MCF 10A (cell line): ENCODE results near the gene POGLUT3. TPM values are rescaled to one million over a fixed set of nuclear protein-coding genes. Genes with fewer than 3 reads are reported as not detected.

Experiments
- BruUV-seq: library from RNA; stranded (reverse); fragments of 400-500 nt; replicated peaks from 2 replicates; lab custom pipeline; 2021; lab: Mats Ljungman, UMichigan
- CTCF ChIA-PET: fragments of 300-600 bp; sonication (Branson Sonifier 250); formaldehyde crosslinking; extraction: SDS; loops from one replicate; lab custom pipeline; 2021; ENCODE audit warnings: antibody characterized with exemption, inconsistent platforms; lab: Yijun Ruan, JAX
- POLR2A ChIA-PET: fragments of 300-600, 350-650 bp; sonication (Branson Sonifier 250); formaldehyde crosslinking; extraction: SDS; loops from one replicate; lab custom pipeline; 2020; ENCODE audit warnings: antibody characterized with exemption, inconsistent platforms; lab: Yijun Ruan, JAX
- DNase-seq: peaks from one replicate; pipeline ENCODE4 v3.0.0-alpha.2; 2018; ENCODE audit not compliant: unreplicated experiment
- H3K27ac Mint-ChIP-seq: one replicate; pipeline ENCODE4 v1.8.0; 2022; ENCODE audit warnings: mild to moderate bottlenecking, low read depth, mixed read lengths; ENCODE audit not compliant: unreplicated experiment
- H3K27me3 Mint-ChIP-seq: one replicate; pipeline ENCODE4 v1.8.0; 2022; ENCODE audit warnings: mixed read lengths; ENCODE audit not compliant: insufficient read depth, unreplicated experiment
- H3K36me3 Mint-ChIP-seq: one replicate; pipeline ENCODE4 v1.8.0; 2022; ENCODE audit warnings: mild to moderate bottlenecking, moderate library complexity, mixed read lengths; ENCODE audit not compliant: insufficient read depth, unreplicated experiment
- H3K4me1 Mint-ChIP-seq: one replicate; pipeline ENCODE4 v1.8.0; 2022; ENCODE audit warnings: mixed read lengths; ENCODE audit not compliant: insufficient read depth, unreplicated experiment
- H3K4me3 Mint-ChIP-seq: one replicate; pipeline ENCODE4 v1.8.0; 2022; ENCODE audit warnings: mild to moderate bottlenecking, moderate library complexity, mixed read lengths; ENCODE audit not compliant: unreplicated experiment
- H3K9me3 Mint-ChIP-seq: one replicate; pipeline ENCODE4 v1.8.0; 2022; ENCODE audit warnings: mixed read lengths; ENCODE audit not compliant: unreplicated experiment
- intact Hi-C: fragments of 100-400 bp; cut with micrococcal nuclease; formaldehyde crosslinking; loops from 2 replicates; pipeline ENCODE4 v1.14.1; 2022
- total RNA-seq: library from RNA; stranded (reverse); gene quantifications from 2 replicates; pipeline ENCODE4 v1.2.3, GENCODE V29; 2022
- TF ChIP-seq, protein P1 (sequence below): fragments of 200-600 bp; IDR thresholded peaks from one replicate; pipeline ENCODE4 v1.8.0; 2022; ENCODE audit warnings: antibody characterized with exemption, mild to moderate bottlenecking; ENCODE audit not compliant: unreplicated experiment

POGLUT3 gene
- total RNA-seq, 1 experiment from 2014 or later, result 1.1 TPM

DNA sequence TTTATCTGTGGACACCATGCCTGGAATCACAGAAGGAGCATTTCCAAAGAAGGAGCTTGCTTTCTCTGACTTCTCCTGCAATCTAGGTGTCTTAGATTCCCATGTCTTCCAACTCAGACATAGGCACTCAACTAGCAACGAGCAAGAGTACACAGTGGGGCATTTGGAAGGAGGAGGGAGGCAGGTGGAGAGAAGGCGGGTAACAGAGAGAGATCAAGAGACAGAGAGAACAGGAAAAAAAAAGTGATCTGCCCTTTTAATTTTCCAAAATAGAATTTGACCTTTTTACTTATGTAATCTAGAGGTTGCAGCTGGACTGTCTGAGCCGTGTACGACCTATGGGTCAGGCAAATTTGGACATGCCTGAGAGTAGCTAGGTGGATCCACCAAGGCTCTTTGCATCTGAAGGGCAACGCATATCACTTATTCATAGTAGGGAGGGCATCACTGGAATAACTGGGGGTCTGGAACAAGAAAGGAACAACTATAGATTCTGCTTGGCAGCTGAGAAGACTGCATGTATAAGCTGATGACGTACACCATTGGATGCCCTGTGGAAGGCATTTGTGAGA lies 37.3 kb upstream of the POGLUT3 start:
- no peaks in the 10 kb centered on the region for H3K4me1 Mint-ChIP-seq
- no peak overlapping the region for H3K4me3 Mint-ChIP-seq
- peaks cover 5% of the 10 kb centered on the region for H3K36me3 Mint-ChIP-seq
- no peak overlapping the region for H3K27ac Mint-ChIP-seq
- intact Hi-C loops, result no loop called here
- POLR2A ChIA-PET, result interaction anchor here (0.9 kb wide), 1 partner anchor 69 kb away, joined by 4 read pairs; the partner anchor contains the start of gene C11orf65
- H3K9me3 Mint-ChIP-seq, result no peaks in the 10 kb centered on the region
- DNase-seq, result no peak
- BruUV-seq, result no TSS peak
- H3K27me3 Mint-ChIP-seq, result no peaks in the 10 kb centered on the region
- TF ChIP-seq, protein P1, sequence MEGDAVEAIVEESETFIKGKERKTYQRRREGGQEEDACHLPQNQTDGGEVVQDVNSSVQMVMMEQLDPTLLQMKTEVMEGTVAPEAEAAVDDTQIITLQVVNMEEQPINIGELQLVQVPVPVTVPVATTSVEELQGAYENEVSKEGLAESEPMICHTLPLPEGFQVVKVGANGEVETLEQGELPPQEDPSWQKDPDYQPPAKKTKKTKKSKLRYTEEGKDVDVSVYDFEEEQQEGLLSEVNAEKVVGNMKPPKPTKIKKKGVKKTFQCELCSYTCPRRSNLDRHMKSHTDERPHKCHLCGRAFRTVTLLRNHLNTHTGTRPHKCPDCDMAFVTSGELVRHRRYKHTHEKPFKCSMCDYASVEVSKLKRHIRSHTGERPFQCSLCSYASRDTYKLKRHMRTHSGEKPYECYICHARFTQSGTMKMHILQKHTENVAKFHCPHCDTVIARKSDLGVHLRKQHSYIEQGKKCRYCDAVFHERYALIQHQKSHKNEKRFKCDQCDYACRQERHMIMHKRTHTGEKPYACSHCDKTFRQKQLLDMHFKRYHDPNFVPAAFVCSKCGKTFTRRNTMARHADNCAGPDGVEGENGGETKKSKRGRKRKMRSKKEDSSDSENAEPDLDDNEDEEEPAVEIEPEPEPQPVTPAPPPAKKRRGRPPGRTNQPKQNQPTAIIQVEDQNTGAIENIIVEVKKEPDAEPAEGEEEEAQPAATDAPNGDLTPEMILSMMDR, result no peak
- CTCF ChIA-PET, result interaction anchor here (1.1 kb wide), 2 partner anchors 18 to 31 kb away, joined by 3 read pairs; no protein-coding TSS in a partner anchor

DNA sequence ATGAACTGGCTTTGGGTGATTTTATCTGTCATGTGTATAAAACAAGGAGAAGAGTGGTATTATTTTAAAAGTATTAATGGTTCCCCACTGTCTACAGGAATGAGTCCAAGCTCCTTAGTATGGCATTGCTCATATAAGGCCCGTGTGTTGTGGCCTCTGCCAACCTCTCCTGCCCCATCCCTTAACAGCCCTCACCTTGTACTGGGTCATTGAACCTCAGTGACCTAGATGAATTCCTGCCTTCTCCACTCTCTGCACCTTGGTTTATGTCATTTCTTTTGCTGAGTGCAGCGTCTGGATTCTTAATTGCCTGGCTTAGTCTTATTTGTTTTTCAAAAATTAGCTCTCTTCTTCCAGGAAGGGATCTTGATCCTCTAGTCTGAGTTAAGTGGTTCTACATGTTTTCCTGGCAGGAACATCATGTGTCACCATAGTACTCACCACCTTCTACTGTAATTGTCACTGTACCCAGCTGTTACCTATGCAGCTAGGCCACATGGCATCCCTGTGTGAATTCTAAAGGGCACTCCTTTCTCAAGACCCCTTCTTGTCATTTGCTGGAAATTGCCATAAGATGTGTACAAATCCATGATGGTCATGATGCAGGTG lies 36.2 kb upstream of the POGLUT3 start:
- ChIA-PET CTCF (interaction anchor here (1.1 kb wide), 1 partner anchor 19 kb away, joined by 3 read pairs; no protein-coding TSS in a partner anchor), POLR2A (no interaction called here)
- Mint-ChIP-seq H3K4me1 (no peaks in the 10 kb centered on the region), H3K4me3 (no peak overlapping the region), H3K9me3 (no peaks in the 10 kb centered on the region), H3K27me3 (no peaks in the 10 kb centered on the region), H3K36me3 (peaks cover 5% of the 10 kb centered on the region), H3K27ac (no peak overlapping the region)
- intact Hi-C loops, result no loop called here
- no peak for DNase-seq
- BruUV-seq, result no TSS peak
- TF ChIP-seq, protein P1, result no peak

DNA sequence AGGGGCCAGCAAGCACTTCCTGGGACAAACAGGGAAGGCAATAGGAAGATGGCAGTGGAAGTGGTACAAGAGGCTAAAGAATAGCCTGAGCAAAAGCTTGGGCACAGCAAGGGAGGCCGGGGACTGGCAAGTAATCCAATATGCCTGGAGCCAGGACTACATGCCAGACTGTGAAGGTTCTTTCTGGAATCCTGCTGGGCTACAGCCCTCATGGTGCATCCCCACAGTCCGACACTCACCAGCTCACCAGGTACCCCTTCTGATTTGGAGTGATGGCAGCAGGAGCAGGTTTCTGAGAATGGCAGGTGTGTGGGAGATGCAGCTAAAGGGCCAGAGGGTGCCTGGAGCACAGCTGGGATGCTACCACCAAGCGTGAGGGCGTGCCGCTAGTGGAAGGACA lies 32.2 kb upstream of the POGLUT3 start:
- POLR2A ChIA-PET, result no interaction called here
- no TSS peak for BruUV-seq

DNA sequence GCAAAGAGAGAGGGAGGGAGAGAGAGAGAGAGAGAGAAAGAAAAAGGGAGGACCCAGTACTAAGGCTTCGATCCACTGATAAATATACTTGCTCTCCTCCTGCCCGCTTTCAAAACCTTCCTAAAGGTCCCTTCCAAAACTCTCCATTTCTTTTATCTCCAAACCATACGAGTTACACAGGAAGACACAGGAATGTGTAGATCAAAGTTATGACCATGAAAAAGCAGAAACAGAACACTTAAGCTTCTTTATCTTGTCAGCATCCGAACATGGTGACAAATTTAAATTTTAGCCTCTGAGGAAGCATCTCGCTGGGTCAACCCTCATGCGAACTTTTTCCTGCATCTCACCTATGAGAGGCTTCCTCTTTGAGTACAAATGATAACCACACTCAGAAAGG lies 29.2 kb upstream of the POGLUT3 start:
- TF ChIP-seq, protein P1, result no peak
- Mint-ChIP-seq H3K36me3 (peaks cover 5% of the 10 kb centered on the region), H3K4me3 (no peak overlapping the region), H3K27me3 (no peaks in the 10 kb centered on the region), H3K9me3 (no peaks in the 10 kb centered on the region), H3K27ac (no peak overlapping the region), H3K4me1 (no peaks in the 10 kb centered on the region)
- ChIA-PET POLR2A (interaction anchor here (0.7 kb wide), 1 partner anchor 9 kb away, joined by 10 read pairs; no protein-coding TSS in a partner anchor), CTCF (no interaction called here)
- BruUV-seq, result no TSS peak
- intact Hi-C loops, result no loop called here
- DNase-seq, result no peak

More for the DNA sequence above, 32.2 kb upstream of the POGLUT3 start:
- TF ChIP-seq, protein P1, result no peak
- Mint-ChIP-seq H3K27me3 (no peaks in the 10 kb centered on the region), H3K4me3 (no peak overlapping the region), H3K4me1 (no peaks in the 10 kb centered on the region), H3K9me3 (no peaks in the 10 kb centered on the region), H3K36me3 (peaks cover 8% of the 10 kb centered on the region), H3K27ac (no peak overlapping the region)
- intact Hi-C loops, result no loop called here
- no peak for DNase-seq
- CTCF ChIA-PET, result no interaction called here
